Stomach smooth muscle (tissue), 2 donors: ENCODE results near the gene SMCHD1.
"Not testable (repeated sequence)": the region's sequence is repeated elsewhere in the genome, so short reads cannot be mapped to it uniquely, and the experiment has no call there.

Source experiments
- H3K27ac ChIP-seq: one replicate; pipeline ENCODE4 v1.7.0; 2013; ENCODE audit warnings: mild to moderate bottlenecking, low read length, inconsistent platforms
- H3K27me3 ChIP-seq, 2 donors: one replicate each; pipeline ENCODE4 v1.7.0; 2013; ENCODE audit warnings: low read length in 2 of 2; ENCODE audit not compliant: insufficient read depth in 2 of 2, control insufficient read depth in 1 of 2
- H3K36me3 ChIP-seq, 2 donors: one replicate each; pipeline ENCODE4 v1.7.0; 2013; ENCODE audit warnings: low read length in 2 of 2; ENCODE audit not compliant: control insufficient read depth in 2 of 2, insufficient read depth in 2 of 2
- H3K4me1 ChIP-seq: one replicate; pipeline ENCODE4 v1.7.0; 2013; ENCODE audit warnings: low read length; ENCODE audit not compliant: control insufficient read depth, insufficient read depth
- H3K4me3 ChIP-seq, 2 donors: one replicate each; pipeline ENCODE4 v1.7.0; 2013; ENCODE audit warnings: low read length in 2 of 2
- H3K9ac ChIP-seq, 2 donors: one replicate each; pipeline ENCODE4 v1.7.0; 2013; ENCODE audit warnings: low read length in 2 of 2, mild to moderate bottlenecking in 1 of 2
- H3K9me3 ChIP-seq, 2 donors: one replicate each; pipeline ENCODE4 v1.7.0; 2013; ENCODE audit warnings: low read length in 2 of 2; ENCODE audit not compliant: control insufficient read depth in 2 of 2
- donor health status: healthy.
- donor health status: Pancreatic carcinoma.

Gene SMCHD1

GRCh38 chr18:2777241-2777640 lies 121.7 kb downstream of the SMCHD1 start:
- H3K9me3 ChIP-seq, result no peaks in the 10 kb centered on the region
- no peak overlapping the region for H3K27ac ChIP-seq
- peaks cover 26 to 45% of the 10 kb centered on the region in 2 donors for H3K36me3 ChIP-seq
- H3K4me3 ChIP-seq, result no peak overlapping the region
- H3K4me1 ChIP-seq, result no peaks in the 10 kb centered on the region
- no peak overlapping the region for H3K9ac ChIP-seq
- H3K27me3 ChIP-seq, result no peaks in the 10 kb centered on the region

GRCh38 chr18:2780750-2781149 lies 125.2 kb downstream of the SMCHD1 start:
- H3K4me1 ChIP-seq, result no peaks in the 10 kb centered on the region
- H3K4me3 ChIP-seq, result no peak overlapping the region
- H3K27me3 ChIP-seq, result no peaks in the 10 kb centered on the region
- no peak overlapping the region for H3K27ac ChIP-seq
- H3K36me3 ChIP-seq, result peaks cover 26 to 35% of the 10 kb centered on the region in 2 donors
- no peak overlapping the region for H3K9ac ChIP-seq
- no peaks in the 10 kb centered on the region for H3K9me3 ChIP-seq

- Histone ChIP-seq H3K9ac (no peak overlapping the region), H3K9me3 (no peaks in the 10 kb centered on the region), H3K4me3 (no peak overlapping the region), H3K36me3 (peaks cover 24% of the 10 kb centered on the region in 2 donors), H3K27ac (no peak overlapping the region), H3K27me3 (no peaks in the 10 kb centered on the region), H3K4me1 (no peaks in the 10 kb centered on the region)
These were observed 131.7 kb downstream of the SMCHD1 start for GRCh38 chr18:2787225-2787624.

- Histone ChIP-seq H3K9me3 (no peaks in the 10 kb centered on the region), H3K4me1 (no peaks in the 10 kb centered on the region), H3K27me3 (no peaks in the 10 kb centered on the region), H3K4me3 (no peak overlapping the region), H3K27ac (no peak overlapping the region), H3K36me3 (peaks cover 6 to 29% of the 10 kb centered on the region in 2 donors), H3K9ac (no peak overlapping the region)
These were observed 136.9 kb downstream of the SMCHD1 start for GRCh38 chr18:2792395-2792794.

GRCh38 chr18:2794159-2794558 lies 138.6 kb downstream of the SMCHD1 start:
- H3K9me3 ChIP-seq, result no peaks in the 10 kb centered on the region
- no peak overlapping the region for H3K4me3 ChIP-seq
- peaks cover 8 to 33% of the 10 kb centered on the region in 2 donors for H3K36me3 ChIP-seq

GRCh38 chr18:2797951-2798350 lies 142.4 kb downstream of the SMCHD1 start:
- H3K36me3 ChIP-seq, result peaks cover 4 to 31% of the 10 kb centered on the region in 2 donors
- no peak overlapping the region for H3K9ac ChIP-seq
- H3K4me3 ChIP-seq, result no peak overlapping the region

More at GRCh38 chr18:2794159-2794558, 138.6 kb downstream of the SMCHD1 start:
- Histone ChIP-seq H3K27ac (no peak overlapping the region), H3K9ac (no peak overlapping the region), H3K4me1 (no peaks in the 10 kb centered on the region), H3K27me3 (no peaks in the 10 kb centered on the region)

GRCh38 chr18:2799369-2799768 lies 143.8 kb downstream of the SMCHD1 start:
- Histone ChIP-seq H3K9me3 (no peaks in the 10 kb centered on the region), H3K27me3 (no peaks in the 10 kb centered on the region), H3K36me3 (peaks cover 4 to 31% of the 10 kb centered on the region in 2 donors), H3K4me3 (no peak overlapping the region), H3K9ac (no peak overlapping the region), H3K27ac (no peak overlapping the region), H3K4me1 (no peaks in the 10 kb centered on the region)

More at GRCh38 chr18:2797951-2798350, 142.4 kb downstream of the SMCHD1 start:
- H3K27me3 ChIP-seq, result no peaks in the 10 kb centered on the region
- no peaks in the 10 kb centered on the region for H3K9me3 ChIP-seq
- no peak overlapping the region for H3K27ac ChIP-seq
- H3K4me1 ChIP-seq, result no peaks in the 10 kb centered on the region

- H3K27ac ChIP-seq, result no peak overlapping the region
- H3K4me1 ChIP-seq, result no peaks in the 10 kb centered on the region
These were observed 150.7 kb downstream of the SMCHD1 start for GRCh38 chr18:2805970-2806943.

GRCh38 chr18:2808640-2809039 lies 153.1 kb downstream of the SMCHD1 start:
- not testable (repeated sequence) for H3K27me3 ChIP-seq, H3K9me3 ChIP-seq, H3K27ac ChIP-seq, H3K36me3 ChIP-seq, H3K4me1 ChIP-seq, H3K4me3 ChIP-seq, H3K9ac ChIP-seq

More at GRCh38 chr18:2805970-2806943, 150.7 kb downstream of the SMCHD1 start:
- H3K4me3 ChIP-seq, result no peak overlapping the region
- peaks cover 2 to 4% of the 10 kb centered on the region in 2 donors for H3K9me3 ChIP-seq
- no peaks in the 10 kb centered on the region for H3K27me3 ChIP-seq
- H3K36me3 ChIP-seq, result peaks cover 3% of the 10 kb centered on the region in 2 donors
- H3K9ac ChIP-seq, result no peak overlapping the region

- not testable (repeated sequence) for H3K27me3 ChIP-seq, H3K27ac ChIP-seq, H3K9ac ChIP-seq, H3K36me3 ChIP-seq, H3K4me1 ChIP-seq, H3K4me3 ChIP-seq
- H3K9me3 ChIP-seq, result peaks cover 5 to 13% of the 10 kb centered on the region in 2 donors
These were observed 154.2 kb downstream of the SMCHD1 start for GRCh38 chr18:2809666-2810183.

GRCh38 chr18:2811416-2811815 lies 155.9 kb downstream of the SMCHD1 start:
- H3K4me1 ChIP-seq, result no peaks in the 10 kb centered on the region
- H3K9me3 ChIP-seq, result peaks cover 5 to 17% of the 10 kb centered on the region in 2 donors
- H3K27ac ChIP-seq, result no peak overlapping the region
- no peaks in the 10 kb centered on the region for H3K27me3 ChIP-seq
- H3K36me3 ChIP-seq, result no peaks in the 10 kb centered on the region
- H3K4me3 ChIP-seq, result no peak overlapping the region
- no peak overlapping the region for H3K9ac ChIP-seq
